Smooth muscle cell of the brain vasculature (primary cell): ENCODE results near the gene METTL13.

Experiments used
- DNase-seq: peaks from one replicate; pipeline ENCODE4 v3.0.0-alpha.2; 2012; ENCODE audit warnings: low read depth, low spot score

The METTL13 gene, protein sequence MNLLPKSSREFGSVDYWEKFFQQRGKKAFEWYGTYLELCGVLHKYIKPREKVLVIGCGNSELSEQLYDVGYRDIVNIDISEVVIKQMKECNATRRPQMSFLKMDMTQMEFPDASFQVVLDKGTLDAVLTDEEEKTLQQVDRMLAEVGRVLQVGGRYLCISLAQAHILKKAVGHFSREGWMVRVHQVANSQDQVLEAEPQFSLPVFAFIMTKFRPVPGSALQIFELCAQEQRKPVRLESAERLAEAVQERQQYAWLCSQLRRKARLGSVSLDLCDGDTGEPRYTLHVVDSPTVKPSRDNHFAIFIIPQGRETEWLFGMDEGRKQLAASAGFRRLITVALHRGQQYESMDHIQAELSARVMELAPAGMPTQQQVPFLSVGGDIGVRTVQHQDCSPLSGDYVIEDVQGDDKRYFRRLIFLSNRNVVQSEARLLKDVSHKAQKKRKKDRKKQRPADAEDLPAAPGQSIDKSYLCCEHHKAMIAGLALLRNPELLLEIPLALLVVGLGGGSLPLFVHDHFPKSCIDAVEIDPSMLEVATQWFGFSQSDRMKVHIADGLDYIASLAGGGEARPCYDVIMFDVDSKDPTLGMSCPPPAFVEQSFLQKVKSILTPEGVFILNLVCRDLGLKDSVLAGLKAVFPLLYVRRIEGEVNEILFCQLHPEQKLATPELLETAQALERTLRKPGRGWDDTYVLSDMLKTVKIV

DNA sequence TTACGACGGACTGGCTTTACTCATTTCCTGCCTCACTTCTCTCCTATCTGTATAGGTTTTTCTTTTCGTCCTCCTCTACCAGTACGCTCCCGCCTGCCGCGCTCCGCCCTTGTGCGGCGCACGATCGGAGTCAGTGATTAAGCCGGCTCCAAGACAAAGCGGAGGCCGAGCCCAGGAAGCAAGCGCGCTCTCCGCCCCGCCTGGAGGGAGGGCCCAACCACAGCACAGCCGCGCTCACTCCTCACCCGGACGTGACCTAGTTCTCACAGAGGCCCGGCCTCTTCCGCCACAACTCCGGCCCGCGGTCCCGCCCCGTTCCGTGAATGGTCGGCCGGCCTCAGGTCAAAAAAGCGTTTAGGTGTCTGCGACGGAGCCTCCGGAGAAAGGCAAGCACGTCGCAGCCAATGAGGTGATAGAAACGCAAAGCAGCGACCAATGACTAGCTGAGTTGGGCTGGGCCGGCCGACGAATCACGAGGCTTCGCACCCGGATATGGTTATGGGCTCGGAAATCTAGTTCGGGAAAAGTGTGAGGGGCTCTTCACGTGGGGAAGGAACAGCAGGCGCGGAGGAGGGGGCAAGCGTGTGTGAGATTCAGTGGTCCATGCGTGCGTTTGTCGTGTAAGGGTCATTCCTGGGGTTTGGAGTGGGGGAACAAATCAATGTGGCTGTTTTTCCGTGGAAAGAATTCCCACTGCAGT is at the start of gene METTL13:
METTL13 (plus strand) TSS at position 485 of the 700 bp plus-strand sequence. CDS start 308 bp downstream, outside the sequence.
- peak; percentile 98 for DNase-seq

DNA sequence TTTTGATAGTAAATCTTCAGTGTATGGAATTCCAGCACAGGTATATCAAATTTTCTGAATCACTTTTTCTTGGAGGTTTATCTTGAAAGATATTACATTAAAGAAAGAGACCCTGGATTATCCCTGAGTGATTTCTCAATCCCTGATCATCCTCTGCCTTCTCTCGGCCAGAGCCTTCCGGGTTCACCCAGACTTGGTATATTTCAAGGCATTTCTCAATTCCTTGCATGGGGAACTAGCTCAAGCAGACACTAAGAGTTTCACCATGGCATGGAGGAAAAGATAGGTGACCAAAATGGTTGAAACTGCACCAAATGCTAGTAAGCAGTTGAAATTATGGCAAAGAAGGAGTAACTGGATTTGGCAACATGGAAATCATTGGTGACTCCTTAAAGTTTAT is 45.3 kb upstream of the METTL13 start:
- no peak for DNase-seq

DNA sequence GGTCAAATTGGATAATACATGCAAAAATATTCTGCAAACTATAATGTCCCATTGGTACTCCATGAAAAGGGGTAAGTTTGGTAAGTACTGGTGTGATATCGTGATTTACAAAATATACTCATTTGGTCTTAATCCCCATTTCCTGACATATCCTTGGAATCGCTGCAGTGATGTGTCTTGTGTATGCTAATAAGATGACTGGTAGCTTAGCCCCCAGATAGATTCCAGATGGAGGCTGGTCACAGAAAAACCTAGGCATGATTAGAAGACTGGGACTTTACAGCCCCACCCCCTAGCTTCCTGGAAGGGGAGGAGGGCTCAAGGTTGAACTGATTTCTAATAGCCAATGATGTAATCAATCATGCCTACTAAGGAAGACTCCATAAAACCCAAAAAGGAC is 42.5 kb upstream of the METTL13 start:
- DNase-seq = no peak

DNA sequence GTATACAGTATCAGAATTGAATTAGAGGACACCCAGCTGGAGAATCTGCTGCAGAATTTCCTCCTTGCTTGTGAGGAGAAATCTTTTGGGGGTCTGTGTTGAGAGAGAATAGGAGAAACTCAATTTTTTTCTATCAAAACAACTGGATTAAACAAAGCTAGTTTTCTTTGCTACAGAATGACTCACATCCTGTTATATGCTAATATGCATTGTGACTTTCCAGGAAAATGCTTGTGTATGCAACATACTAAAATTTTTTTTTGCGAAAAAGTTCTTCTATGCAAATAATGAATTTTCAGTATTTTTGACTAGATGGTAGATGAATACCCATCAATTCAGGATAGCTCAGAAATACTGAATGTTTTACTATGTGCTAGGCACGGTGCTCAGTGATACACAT is 41.8 kb upstream of the METTL13 start:
- DNase-seq = no peak

DNA sequence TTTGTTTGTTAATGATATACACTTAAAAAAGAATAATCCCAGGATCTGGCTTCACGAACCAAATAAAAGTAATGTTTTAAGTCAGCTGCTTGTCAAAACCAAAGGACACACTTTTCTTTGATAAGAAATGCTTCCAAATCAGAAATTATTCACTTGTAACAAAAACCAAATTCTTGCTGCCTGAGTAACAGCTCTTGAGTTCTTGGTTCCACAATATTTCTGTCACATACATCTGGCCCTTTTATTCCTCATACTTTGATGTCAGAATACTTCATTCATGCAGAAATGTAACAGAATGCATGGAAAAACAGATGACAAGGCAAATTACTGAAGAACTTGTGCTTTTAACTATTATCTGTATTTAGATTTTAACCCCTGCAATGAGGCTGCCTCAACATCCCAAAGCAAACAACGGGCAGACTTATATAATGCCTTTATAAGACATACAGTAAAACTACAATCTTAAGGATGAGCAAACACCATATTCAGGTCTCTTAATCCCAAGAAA is 41.0 kb upstream of the METTL13 start:
- DNase-seq = no peak

DNA sequence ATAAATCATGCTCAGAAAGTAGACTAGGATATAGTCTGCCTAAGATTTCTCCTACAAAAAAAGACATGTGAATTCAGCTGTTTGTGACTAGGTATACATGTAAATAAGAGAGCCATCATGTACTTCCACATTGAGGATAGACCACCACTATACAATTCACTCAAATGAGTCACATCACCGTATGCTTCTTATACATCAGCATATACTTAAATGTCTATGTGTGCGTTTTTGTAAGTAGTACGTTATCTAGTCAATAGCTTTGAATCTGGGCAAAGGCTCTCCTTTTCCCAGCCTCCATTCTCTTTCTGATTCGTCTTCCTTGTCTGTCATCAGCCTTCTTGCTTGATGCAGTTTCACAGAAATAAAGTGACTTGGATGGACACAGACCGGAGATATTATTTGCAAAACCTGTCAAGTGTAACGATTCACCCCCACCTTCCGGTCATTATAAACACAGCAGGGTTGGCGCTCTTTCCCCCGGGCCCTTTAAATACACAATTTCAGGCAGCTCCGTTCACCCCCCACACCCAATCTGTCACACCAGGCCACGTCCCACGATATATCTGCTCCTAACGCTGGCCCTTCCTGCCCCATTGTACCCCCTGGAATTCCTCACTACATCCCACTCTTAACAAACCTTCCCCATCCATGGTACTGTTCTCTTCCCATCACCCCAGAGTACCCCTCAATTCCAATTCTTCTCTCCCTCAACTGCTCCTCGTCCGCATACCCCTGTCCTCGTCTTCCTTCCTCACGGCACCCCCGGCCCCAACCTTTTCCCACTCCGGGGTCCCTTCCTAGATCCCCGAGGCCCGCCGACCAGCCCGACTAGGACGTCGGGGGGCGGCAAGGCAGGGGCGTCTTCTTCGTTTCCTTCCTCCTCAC is 40.2 kb upstream of the METTL13 start:
- no peak for DNase-seq

DNA sequence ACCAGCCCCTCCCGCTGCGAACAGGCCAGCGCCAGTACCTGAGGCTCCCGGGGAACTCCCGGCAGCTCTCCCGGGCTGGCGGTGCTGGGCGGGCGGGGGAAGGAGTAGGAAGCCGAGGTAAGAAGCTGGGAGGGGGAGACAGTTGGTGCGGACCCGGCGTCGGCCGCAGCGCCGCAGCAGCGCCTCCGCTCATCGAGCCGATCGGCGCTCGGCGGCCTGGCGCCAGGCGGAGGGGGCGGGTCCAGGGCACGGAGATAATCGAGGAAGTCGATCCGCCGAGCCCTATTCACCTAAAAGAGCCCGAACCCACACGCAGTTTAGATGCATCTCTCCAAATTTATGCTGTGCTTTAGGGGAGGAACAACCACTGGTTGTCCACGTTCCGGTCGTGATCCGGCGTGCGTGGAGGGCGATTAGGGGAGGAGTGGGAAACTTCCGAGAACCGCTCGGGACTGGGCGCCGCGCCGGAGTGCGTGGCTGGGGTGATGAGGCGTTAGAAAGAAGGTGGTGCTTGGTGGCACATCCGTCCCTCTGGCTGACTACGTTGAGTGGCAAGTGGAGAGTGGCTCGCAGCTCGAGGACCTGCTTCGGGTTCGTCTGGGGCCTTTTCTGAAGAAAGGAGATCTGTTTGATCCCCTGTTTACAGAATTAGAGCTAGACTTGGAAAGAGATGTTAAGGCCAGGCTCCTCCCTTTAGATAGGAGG is 39.4 kb upstream of the METTL13 start, which contains the start of gene VAMP4:
VAMP4 (minus strand) TSS at position 194 of the 705 bp plus-strand sequence. CDS start 3,651 bp downstream, outside the sequence.
- DNase-seq = peak; percentile 59

DNA sequence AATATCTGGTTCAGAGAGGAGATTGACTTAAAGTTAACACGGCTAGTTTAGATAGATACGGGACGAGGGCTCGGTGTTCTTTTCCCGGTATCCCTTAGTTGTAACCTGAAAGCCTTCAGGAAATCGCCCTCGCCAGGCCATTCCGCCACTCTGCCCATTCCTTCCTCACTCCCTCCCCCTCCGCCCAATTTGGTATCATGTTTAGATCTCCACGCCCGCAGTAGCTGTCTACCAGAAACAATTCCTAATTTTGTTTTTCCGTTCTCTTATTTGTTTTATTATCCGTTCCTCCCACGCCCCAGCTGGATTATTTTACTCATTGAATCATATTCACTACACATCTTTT is 38.9 kb upstream of the METTL13 start:
- DNase-seq = no peak

DNA sequence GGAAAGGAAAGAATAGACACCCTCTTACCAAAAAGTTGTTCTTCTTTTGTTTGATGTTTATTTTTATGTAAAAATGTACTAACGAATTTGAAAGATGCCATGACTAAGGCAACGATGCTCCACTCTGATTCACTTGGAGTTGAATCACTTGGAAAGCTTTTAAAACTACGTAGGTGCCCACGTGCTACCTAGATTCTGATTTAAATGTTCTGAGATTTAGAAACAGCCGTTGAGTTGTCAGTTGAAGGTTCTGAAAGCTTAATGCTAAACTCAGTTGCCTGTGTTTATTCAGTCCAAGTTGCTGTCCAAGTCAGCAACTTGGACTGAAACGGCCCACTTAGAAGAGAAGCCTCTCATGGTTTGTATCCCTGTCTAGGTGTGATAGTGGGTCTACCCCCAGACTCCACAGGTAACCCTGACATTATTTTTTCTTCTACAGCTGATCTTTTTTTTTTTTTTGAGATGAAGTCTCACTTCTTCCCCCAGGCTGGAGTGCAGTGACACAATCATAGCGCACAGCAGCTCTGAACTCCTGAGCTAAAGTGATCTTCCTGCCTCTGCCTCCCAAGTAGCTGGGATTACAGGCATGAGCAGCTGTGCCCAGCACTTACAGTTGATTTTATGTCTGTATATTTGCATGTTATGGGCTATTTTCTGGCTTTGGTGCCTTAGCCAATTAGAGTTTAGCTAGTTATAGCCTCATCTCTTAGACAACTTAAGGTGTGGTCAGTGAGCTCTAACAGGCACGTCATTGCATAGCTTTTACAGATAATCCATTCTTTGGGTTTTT is 38.2 kb upstream of the METTL13 start:
- DNase-seq = no peak

DNA sequence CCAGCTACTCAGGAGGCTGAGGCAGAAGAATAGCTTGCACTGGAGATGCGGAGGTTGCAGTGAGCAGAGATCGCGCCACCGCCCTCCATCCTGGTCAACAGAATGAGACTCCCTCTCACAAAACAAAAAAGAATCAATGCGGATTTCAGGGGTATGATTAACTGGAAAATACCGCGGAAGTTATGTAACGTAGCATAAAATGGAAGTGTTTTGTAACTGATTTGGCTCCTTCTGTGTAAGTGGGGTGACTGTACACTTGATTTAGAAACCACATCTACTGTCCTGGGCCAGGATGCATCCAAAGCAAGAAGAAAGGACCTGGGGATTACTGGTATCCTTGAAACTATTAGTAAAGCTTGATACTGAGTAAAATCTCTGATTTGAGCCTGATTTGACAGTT is 36.5 kb upstream of the METTL13 start:
- DNase-seq = no peak

DNA sequence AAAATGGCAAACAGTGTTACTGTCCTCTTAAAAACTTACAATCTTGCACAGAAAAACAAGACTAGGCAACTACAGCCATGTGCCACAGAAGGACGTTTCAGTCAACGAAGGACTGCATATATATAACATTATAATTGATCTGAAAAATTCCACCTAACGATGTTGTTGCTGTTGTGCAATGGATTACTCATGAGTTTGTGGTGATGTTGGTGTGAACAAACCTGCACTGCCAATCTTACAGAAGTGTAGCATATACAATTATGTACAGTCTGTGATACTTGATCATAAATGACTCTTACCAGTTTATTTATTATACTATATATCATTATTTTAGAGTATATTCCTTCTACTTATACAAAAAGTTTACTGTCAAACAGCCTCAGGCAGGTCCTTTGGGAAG is 32.8 kb upstream of the METTL13 start:
- no peak for DNase-seq

DNA sequence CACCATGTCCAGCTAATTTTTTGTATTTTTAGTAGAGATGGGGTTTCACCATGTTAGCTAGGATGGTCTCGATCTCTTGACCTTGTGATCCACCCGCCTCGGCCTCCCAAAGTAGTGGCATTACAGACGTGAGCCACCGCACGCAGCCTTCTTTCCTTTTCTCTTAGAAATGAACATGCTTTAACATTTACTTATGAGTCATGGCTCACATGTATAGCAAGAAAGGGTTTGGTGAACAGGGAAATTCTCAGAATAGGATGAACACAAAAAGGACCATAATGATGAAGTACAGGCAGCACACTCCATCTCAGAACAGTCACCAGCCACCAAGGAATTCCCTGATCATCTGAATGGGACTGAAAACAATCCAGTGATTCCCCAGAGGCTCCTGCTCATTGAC is 30.2 kb upstream of the METTL13 start:
- no peak for DNase-seq

DNA sequence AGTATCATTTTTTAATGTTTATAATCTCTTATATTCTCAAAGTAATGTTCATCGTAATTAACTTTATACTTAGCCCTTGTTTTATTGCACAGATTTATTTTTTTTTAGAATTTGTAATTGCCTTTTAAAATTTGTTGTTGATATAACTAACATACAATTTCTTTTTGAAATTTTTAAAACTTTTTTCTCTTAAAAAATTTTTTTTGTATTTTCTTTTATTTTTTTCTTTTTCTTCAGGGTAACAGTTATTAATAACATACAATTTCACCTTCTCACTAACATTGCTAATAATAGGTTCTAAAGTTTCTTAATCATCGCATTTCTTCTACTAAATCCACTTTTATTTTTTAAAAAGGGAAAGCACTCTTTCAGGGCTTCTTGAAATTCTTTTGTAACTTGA is 28.3 kb upstream of the METTL13 start:
- DNase-seq = no peak

DNA sequence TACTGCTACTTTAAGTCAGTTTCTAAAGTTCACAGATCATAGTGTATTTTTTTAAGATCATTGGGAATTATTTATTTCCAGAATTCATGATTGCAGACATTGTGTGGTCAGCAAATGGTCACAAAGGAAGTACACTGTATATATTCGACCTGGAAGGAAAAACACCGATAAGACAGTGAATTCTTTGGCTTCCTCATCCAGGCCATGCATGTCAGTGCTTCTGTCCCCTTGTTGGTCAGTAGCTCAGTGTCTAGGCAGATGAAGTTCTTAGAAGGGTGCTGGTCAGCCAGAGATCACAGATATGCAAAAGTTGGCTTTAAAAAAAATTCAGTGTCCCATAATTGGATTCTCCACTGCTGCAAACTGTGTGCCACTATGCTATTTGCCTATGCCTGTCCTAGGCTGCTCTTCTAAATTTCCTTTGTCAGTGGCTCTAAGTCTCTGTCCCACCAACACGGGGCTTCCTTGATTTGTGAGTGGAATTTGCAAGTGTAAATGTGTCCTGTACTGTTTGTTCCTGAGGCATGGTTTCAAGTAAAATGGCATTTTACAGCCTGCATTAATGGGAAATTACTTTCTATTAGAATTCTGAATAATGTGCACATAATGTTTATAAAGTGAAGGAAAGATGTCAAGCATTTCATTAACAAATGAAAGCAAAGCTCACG is 27.6 kb upstream of the METTL13 start:
- no peak for DNase-seq

DNA sequence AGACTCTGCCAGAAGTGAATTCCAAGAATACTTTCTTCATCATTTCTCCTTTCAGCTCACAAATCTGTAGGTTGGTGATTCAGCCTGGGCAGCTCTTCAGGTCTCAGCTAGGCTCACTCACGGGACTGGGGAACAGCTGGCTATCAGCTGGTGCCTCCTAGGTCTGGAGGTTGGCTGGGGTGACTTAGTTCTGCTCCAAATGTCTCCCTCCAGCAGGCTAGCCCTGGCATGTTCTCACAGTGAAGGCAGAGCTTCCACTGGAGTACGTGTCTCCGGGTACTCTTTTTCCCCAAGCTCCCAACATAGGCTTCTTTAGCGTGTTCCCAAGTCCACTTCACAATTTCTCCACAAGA is 27.1 kb upstream of the METTL13 start:
- no peak for DNase-seq

DNA sequence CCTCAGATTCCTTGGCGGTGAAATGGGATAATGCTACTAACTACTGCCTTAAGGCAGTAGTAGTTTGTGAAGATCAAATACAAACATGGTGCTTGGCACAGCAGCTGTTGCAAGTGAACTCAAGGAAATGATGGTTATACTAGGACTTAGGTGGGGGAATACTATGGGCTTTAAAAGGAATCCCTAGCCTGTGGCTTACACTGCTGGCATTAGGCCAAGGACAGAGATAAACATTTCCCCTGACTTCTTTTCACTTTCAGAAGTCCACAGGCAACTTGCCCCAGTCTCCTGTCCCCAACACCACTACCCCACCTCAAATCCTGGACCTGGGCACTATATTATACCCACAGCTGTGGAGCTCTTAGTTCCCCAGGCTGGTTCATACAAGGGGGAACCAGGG is 26.5 kb upstream of the METTL13 start:
- DNase-seq = no peak

DNA sequence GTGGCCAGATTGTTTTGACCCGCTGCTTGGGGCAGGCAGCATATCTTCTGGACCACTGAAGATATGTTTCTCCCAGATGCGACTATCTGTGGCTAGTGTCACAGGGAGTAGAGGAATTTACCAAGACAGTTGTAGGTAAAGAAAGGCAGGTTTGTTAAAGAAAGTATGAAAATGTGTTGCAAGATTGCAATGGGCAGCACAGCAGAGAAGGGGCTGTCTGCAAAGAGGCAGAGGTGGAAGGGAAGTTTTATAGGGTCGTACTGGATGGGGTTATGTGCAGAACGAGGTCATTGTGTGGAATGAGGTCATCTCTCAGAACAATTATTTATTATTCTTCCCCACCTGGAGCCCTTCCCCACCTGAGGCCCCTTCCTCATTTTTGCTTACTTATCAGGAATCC is 24.6 kb upstream of the METTL13 start:
- no peak for DNase-seq

DNA sequence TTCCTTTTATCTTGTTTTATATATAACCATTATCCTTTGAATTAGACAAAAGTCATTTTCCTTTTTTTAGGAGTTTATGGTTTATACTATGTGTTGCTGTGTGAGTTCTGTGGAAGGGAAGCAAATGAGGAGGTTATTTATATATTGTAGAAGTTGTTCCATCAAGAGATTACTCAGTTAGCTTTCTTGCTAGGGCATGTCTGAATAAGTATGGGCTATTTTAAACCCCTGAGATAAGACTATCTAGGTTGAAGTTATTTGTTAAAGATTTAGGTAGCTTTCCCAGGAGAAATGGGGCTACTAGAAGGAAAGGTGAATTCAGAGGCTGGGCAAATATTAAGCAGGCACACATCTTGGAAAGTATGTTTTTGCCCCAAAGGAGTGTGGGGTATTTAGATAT is 23.4 kb upstream of the METTL13 start:
- DNase-seq = no peak

DNA sequence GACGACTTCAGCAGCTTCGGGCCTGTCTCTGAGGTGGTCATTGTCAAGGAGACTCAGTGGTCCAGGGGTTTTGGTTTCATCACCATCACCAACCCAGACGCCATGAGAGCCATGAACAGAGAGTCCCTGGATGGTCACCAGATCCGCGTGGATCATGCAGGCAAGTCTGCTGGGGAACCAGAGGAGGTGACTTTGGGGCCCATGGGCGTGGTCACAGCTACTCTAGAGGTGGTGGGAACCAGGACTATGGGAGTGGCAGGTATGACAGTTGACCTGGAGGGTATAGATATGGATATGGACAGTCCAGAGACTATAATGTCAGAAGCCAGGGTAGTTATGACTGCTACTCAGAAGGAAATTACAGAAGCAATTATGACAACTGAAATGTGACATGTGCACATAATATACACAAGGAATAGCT is 19.3 kb upstream of the METTL13 start:
- no peak for DNase-seq
